GM12865 (cell line): Measurements from ENCODE around the gene RGS6.
A peak's percentile ranks its signal among the peaks of the same experiment; 100 is the strongest.

Source experiments
- DNase-seq: peaks from one replicate; pipeline ENCODE4 v3.0.0; 2010; ENCODE audit warnings: low read depth
- H3K4me3 ChIP-seq: 2 replicates; pipeline ENCODE4 v1.5.1; 2011; ENCODE audit warnings: mild to moderate bottlenecking, low read depth, low read length, control low read depth
- CTCF ChIP-seq: IDR thresholded peaks from 2 replicates; pipeline ENCODE4 v1.5.1; 2011; ENCODE audit warnings: low read length, control low read depth, low read depth, inconsistent platforms; ENCODE audit not compliant: insufficient read depth; ENCODE audit errors: missing control alignments

Gene RGS6

DNA sequence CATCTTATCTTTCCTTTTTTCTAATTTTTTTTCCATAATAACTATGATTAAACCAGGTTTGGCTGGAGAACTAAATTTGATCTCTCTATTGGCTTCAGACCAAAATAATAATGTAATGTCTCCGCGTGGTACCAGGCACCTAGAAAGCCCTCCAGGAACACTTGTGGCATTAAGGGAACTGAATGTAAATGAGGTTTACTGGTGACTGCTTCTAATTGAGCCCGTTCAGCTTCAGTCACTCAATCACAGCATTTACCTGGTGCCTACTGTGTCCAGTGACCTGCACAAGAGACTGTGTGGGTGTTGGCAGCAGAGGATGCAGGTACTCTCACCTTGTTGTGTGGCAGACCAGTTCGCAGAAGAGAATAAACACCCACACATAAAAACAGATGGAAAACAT lies 659.2 kb downstream of the RGS6 start:
- no peak for DNase-seq
- no peak for TF ChIP-seq CTCF
- H3K4me3 ChIP-seq: no peak overlapping the region

GRCh38 chr14:72594099-72594901 lies 662.1 kb downstream of the RGS6 start:
- no peak for TF ChIP-seq CTCF
- peak; percentile 51 for DNase-seq
- H3K4me3 ChIP-seq: no peak overlapping the region

DNA sequence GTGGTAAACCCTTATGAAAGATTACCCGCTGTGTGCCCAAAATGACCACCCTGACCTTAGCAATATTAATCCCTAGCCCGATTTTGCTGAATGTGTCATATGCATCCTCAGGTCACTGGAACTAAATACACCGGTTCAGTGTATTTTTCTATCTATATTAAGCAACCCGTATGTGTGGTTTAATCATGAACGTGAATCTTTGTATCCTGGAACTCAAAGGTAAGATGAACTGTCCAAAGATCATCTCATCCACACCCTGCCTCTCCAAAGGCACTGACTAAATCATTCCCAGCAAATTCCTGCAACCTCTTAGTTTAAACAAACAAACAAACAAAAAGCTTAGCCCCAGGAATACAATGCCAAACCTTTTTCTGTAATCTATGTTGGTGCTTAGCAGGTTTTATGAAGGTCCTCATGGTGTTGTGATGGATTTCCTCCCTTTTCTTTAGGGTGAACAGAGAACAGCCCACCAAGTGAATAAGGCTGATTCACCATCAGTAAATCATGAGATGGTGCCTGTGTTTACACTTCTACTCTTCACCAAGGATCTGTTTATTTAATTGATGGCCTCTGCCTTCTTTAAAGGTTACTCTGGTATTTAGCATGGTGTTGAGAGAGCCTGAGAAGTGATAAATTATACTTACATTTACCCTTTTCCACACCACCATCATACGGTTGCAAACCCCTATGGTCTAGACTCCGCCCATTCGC lies 663.1 kb downstream of the RGS6 start:
- H3K4me3 ChIP-seq: no peak overlapping the region
- TF ChIP-seq CTCF: no peak
- DNase-seq: no peak

- H3K4me3 ChIP-seq: no peak overlapping the region
- no peak for TF ChIP-seq CTCF
- peak; percentile 20 for DNase-seq
Observed at GRCh38 chr14:72597252-72598233, 665.3 kb downstream of the RGS6 start.

- peak; percentile 61 for DNase-seq
Observed at GRCh38 chr14:72598306-72598705, 666.1 kb downstream of the RGS6 start.

More at GRCh38 chr14:72598306-72598705, 666.1 kb downstream of the RGS6 start:
- peak; percentile 8 for TF ChIP-seq CTCF
- H3K4me3 ChIP-seq: no peak overlapping the region
